HG03439 (cell line): ENCODE measurements around the gene NUPR2.
A peak's percentile ranks its signal among the peaks of the same experiment; 100 is the strongest.
"Not testable (repeated sequence)": the region's sequence is repeated elsewhere in the genome, so short reads cannot be mapped to it uniquely, and the experiment has no call there.

ENCODE experiments used
- ATAC-seq: cut with Tn5 transposase; IDR thresholded peaks from one replicate; pipeline ENCODE4 v1.9.1; 2021; ENCODE audit warnings: mild to moderate bottlenecking, moderate library complexity; ENCODE audit not compliant: unreplicated experiment

Gene NUPR2

DNA sequence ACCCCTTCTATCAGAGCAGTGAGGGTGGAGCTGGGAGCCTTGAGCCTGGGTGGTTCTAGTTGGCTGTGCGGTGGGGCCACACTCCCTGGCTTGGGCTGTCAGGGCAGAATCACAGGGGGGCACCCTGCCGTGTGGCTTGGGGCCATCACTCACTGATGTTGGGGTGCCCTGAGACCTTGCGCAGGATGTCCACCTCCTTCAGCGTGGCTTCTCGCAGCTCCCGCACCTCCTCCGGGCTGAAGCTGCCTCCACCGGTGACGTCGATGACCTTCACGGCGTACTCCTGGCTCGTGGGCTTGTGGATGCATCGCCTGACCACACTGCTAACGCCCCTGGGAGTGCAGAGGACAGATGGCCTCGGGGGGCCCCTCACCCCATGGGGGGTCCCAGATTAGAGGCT is 28.8 kb downstream of the NUPR2 start:
- ATAC-seq, result no peak

- no peak for ATAC-seq
Observed at GRCh38 chr7:56086761-56087160, 29.5 kb downstream of the NUPR2 start.

- ATAC-seq, result no peak
Observed at GRCh38 chr7:56083150-56083785, 32.9 kb downstream of the NUPR2 start.

DNA sequence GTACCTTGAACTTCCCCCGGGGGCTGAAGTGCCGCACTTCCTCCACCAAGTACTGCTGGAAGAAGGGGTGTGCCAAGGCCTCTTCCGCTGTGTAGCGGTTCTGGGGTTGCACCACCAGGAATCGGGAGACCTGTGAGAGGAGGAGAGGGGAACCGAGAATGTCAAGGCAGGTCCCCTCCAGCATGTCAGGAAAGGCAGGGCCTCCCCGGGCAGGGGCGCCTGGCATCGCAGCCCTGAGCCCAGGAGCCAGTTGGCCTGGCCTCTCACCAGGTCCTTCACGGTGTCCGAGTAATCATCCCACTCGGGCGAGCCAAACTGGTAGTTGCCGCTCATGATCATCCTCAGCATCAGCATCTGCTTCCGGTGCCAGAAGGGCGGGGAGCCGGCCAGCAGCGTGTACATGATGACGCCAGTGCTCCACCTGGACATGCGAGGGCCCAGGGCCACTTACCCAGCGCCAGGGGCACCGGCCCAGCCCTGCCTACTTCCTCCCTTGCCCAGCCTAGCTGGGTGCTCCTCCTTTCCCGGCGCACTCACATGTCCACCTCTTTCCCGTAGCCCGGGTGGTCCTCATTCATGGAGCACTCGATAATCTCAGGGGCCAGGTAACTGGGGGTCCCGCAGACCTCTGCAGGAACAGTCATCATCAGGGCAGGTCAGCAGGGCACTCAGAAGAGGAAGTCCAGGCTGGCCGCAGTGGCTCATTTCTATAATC is 34.4 kb downstream of the NUPR2 start:
- ATAC-seq, result no peak

DNA sequence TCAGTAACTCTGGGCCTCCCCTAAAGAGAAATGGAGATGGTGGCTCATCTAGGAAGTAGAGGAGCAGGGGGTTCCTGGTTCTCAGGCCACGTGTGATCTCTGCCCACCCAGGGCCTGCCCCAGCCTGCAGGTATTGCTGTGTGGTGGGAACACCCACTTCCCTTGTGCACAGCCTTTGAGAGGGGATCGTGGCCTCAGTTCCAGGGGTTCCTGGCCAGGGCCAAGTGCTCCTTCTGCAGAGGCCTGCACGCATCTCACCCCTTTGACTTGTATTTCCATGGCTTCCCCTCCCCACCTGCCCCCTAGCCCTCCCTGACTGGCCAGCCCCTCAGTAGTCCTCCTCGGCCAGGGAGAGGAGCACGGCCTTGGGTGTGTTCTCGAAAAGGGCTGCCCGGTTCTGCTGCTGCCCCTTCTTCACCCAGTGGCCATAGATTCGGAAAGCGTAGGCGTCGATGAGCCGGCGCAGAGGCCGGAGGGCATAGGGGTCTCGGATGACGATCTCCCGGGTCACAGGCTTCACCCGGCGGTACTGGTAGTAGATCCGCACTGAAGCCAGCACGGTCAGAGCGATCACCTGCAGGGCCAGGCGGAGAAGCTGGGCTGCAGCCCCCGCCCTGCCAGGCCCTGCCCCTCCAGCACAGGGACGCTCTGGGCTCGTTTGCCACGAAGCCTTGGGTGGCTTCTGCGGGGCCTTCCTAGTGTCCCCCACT is 35.3 kb downstream of the NUPR2 start:
- ATAC-seq, result not testable (repeated sequence)

DNA sequence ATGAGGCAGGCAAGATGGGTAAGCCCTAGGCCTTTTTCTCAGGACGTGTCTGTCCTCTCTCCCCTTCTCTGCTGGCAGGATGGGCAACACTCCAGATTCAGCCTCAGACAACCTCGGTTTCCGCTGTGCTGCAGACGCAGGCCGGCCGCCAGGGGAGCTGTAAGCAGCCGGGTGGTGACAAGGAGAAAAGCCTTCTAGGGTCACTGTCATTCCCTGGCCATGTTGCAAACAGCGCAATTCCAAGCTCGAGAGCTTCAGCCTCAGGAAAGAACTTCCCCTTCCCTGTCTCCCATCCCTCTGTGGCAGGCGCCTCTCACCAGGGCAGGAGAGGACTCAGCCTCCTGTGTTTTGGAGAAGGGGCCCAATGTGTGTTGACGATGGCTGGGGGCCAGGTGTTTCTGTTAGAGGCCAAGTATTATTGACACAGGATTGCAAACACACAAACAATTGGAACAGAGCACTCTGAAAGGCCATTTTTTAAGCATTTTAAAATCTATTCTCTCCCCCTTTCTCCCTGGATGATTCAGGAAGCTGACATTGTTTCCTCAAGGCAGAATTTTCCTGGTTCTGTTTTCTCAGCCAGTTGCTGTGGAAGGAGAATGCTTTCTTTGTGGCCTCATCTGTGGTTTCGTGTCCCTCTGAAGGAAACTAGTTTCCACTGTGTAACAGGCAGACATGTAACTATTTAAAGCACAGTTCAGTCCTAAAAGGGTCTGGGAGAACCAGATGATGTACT is 36.6 kb downstream of the NUPR2 start:
- no peak for ATAC-seq

DNA sequence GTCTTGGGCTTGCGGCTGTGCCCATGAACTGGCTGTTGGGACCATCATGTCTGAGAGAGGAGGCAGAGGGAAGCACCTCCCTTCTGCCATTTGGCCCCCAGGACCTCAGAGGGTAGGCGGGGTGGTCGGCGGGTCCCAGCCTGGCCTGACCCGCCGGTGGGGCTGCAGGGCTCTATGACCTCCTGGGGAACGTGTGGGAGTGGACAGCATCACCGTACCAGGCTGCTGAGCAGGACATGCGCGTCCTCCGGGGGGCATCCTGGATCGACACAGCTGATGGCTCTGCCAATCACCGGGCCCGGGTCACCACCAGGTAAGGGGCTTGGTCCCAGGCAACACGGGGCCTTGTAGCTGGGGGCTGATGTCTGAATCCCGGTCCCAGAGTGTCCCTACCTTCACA is 38.0 kb downstream of the NUPR2 start:
- no peak for ATAC-seq

- no peak for ATAC-seq
Observed at GRCh38 chr7:56077681-56078080, 38.5 kb downstream of the NUPR2 start.

GRCh38 chr7:56074371-56074791 is 41.8 kb downstream of the NUPR2 start:
- ATAC-seq, result peak; percentile 87

DNA sequence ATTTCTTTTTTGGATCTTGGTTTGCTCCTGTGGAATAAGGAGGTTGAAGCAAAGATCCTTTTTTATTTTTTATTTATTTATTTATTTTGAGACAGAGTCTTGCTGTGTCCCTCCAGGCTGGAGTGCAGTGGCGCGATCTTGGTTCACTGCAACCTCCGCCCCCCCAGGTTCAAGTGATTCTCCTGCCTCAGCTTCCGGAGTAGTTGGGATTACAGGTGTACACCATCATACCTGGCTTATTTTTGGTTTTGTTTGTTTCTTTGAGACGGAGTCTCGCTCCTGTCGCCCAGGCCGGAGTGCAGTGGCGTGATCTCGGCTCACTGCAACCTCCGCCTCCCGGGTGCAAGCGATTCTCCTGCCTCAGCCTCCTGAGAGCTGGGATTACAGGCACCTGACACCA is 49.8 kb downstream of the NUPR2 start:
- ATAC-seq, result not testable (repeated sequence)
